ENCODE results near the gene LIMK2.

DNA sequence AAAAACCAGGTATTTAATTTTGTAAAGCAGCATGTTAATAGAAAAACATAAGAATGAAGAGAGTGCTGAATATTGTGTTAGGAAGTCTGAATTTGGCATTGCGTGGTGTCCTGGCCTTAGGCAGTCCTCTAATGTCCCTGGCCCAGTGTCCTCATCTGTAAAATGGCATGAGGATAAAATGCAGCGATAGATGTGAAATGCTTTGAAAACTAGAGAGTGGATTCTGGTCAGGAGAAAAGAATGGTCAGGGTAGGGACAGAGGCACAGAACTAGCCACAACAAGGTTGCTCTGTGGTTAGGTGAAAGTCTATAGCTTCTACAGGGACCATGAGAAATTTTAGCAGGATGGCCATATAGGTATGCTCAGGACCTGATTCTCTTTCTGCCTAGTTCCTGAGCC, 33.2 kb upstream of the LIMK2 start:
- TF ChIP-seq, protein P1, sequence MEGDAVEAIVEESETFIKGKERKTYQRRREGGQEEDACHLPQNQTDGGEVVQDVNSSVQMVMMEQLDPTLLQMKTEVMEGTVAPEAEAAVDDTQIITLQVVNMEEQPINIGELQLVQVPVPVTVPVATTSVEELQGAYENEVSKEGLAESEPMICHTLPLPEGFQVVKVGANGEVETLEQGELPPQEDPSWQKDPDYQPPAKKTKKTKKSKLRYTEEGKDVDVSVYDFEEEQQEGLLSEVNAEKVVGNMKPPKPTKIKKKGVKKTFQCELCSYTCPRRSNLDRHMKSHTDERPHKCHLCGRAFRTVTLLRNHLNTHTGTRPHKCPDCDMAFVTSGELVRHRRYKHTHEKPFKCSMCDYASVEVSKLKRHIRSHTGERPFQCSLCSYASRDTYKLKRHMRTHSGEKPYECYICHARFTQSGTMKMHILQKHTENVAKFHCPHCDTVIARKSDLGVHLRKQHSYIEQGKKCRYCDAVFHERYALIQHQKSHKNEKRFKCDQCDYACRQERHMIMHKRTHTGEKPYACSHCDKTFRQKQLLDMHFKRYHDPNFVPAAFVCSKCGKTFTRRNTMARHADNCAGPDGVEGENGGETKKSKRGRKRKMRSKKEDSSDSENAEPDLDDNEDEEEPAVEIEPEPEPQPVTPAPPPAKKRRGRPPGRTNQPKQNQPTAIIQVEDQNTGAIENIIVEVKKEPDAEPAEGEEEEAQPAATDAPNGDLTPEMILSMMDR (conservative IDR thresholded peaks at IDR 0.05) = no peak
- no peak for TF ChIP-seq ZFX (IDR thresholded peaks at IDR 0.05)

Measured in C4-2B (cell line).